Iris pigment epithelial cell (primary cell): ENCODE measurements around the gene PRRC2B.
A peak's percentile ranks its signal among the peaks of the same experiment; 100 is the strongest.
"Not testable (repeated sequence)": the region's sequence is repeated elsewhere in the genome, so short reads cannot be mapped to it uniquely, and the experiment has no call there.

Source experiments
- DNase-seq: peaks from one replicate; pipeline ENCODE4 v3.0.0-alpha.2; 2011; ENCODE audit warnings: low read depth

Gene PRRC2B

GRCh38 chr9:131485728-131486422 lies 92.0 kb downstream of the PRRC2B start:
- no peak for DNase-seq

- no peak for DNase-seq
Measured at GRCh38 chr9:131487001-131487400, 93.1 kb downstream of the PRRC2B start.

GRCh38 chr9:131487621-131488031 lies 93.7 kb downstream of the PRRC2B start:
- no peak for DNase-seq

GRCh38 chr9:131490514-131490913 lies 96.6 kb downstream of the PRRC2B start:
- no peak for DNase-seq

GRCh38 chr9:131491001-131491710 lies 97.3 kb downstream of the PRRC2B start:
- DNase-seq, result no peak

- no peak for DNase-seq
Measured at GRCh38 chr9:131492070-131492469, 98.2 kb downstream of the PRRC2B start.

- no peak for DNase-seq
Measured at GRCh38 chr9:131494296-131494870, 100.5 kb downstream of the PRRC2B start.

GRCh38 chr9:131495785-131496184 lies 101.9 kb downstream of the PRRC2B start:
- DNase-seq, result no peak

- DNase-seq, result no peak
Measured at GRCh38 chr9:131496844-131497405, 103.0 kb downstream of the PRRC2B start.

- no peak for DNase-seq
Measured at GRCh38 chr9:131499254-131499767, 105.4 kb downstream of the PRRC2B start.

GRCh38 chr9:131500377-131500776 lies 106.5 kb downstream of the PRRC2B start:
- DNase-seq, result no peak

GRCh38 chr9:131500939-131501541 lies 107.2 kb downstream of the PRRC2B start:
- DNase-seq, result peak; percentile 77

GRCh38 chr9:131502781-131503625 lies 109.1 kb downstream of the PRRC2B start, which contains the start of gene POMT1:
Gene POMT1, plus strand, starts transcription at chr9:131502918. Its CDS starts 1,301 bp downstream, at chr9:131504219.
- peak; percentile 75 for DNase-seq

- peak; percentile 34 for DNase-seq
Measured at GRCh38 chr9:131503626-131504465, 110.0 kb downstream of the PRRC2B start.

GRCh38 chr9:131505012-131505411 lies 111.1 kb downstream of the PRRC2B start:
- no peak for DNase-seq

GRCh38 chr9:131511416-131511815 lies 117.5 kb downstream of the PRRC2B start:
- no peak for DNase-seq

- DNase-seq, result no peak
Measured at GRCh38 chr9:131511880-131512279, 118.0 kb downstream of the PRRC2B start.

- no peak for DNase-seq
Measured at GRCh38 chr9:131513177-131513576, 119.3 kb downstream of the PRRC2B start.

GRCh38 chr9:131515559-131516031 lies 121.7 kb downstream of the PRRC2B start:
- not testable (repeated sequence) for DNase-seq

- no peak for DNase-seq
Measured at GRCh38 chr9:131516100-131516499, 122.2 kb downstream of the PRRC2B start.
